ENCODE data around the gene CCP110.

DNA sequence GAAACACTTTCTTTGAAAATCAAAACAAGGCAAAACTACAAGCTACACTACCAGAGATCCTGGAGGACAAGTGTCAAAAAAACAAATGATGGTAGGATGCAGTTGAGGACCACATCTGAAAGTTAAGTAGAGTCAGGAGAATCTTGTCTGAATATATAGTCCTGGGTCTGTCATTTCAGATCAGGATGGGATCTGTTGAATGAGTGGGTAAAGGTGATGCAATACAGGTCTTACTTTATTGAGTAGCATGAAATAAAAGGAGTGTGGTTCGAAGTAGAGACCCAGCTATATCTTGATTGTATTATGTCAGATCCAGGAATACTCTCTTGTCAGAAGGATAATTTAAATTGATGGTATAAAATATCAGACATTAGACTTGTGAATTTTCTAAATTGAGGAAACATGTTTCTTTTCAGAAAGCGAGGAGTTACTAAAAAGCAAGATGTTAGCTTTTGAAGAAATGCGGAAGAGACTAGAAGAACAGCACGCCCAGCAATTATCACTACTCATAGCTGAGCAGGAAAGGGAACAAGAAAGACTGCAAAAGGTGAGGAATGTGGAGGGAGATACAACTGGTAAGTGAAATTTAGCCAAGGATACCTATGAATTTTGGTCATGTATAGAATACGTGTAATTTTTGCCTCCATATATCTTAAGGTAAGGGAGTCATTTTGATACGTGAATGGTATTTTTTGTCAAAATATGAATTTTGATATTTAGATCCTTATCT, 16.7 kb downstream of the CCP110 start:
- TF ChIP-seq EZH2 (IDR thresholded peaks at IDR 0.05; ENCODE audit: insufficient read depth, poor library complexity, severe bottlenecking) (no peak), EZH2phosphoT487 (IDR thresholded peaks at IDR 0.05; ENCODE audit: insufficient read depth, low read depth) (no peak)
